HCEC 1CT (cell line): ENCODE data around the gene CLINT1.
"Not testable (repeated sequence)": the region's sequence is repeated elsewhere in the genome, so short reads cannot be mapped to it uniquely, and the experiment has no call there.

Source experiments
- DNase-seq: peaks from one replicate; pipeline ENCODE4 v3.0.0-alpha.2; 2017

The CLINT1 gene

DNA sequence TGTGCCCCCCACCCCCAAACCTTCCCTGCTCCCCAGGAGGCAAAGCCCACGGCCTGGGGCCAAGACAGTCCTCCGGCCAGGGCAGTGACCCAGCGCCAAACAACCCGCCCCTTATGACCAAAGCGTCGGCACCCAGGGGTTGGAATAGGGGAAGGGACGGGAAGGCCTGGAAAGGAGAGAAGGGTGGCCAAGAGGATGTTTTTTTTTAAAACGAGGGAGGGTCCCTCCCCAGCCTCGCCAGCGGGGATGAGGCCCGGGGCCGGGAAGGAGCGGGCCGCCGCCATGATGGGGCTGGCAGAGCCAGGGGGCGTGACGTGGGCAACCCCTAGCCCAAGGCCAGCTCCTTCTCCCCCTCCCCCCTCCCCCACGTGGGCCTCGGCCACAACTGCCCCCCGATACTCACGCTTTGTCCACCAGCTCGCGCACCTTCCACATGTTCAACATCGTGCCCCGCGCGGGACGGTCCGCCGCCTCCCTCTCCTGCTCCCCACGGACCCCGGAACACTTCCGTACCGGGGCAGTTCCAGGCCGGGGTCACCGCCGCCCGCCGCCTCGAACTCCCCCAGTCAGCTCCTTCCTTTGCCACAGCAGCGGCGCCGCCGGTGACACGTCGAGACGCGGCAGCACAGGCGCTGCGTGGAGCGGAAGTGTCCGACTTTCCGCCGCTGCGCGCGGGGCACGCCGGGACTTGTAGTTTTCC is at the start of gene CLINT1:
TSS of gene CLINT1 (minus strand) at position 619 of the 700 bp plus-strand sequence. CDS start at position 444, 175 bp downstream.
- DNase-seq = peak; percentile 84

DNA sequence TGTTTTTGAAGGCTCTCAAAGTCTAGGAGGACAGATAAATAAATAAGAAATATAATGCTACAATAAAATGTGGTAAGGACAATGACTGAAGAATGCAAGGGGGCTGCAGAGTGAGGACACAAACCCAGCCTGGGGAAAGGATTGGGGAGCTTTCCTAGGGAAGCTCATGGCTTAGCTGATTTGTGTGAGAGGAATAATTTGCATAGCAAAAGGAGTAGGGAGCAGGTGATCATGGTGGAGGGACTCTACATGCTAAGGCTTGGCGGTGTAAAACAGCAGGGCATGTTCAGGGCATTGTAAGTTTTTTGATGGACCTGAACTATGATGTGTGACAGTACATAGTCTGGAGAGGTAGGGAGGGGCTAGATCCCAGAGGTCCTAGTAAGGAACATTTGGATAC is 49.5 kb upstream of the CLINT1 start:
- DNase-seq = no peak

DNA sequence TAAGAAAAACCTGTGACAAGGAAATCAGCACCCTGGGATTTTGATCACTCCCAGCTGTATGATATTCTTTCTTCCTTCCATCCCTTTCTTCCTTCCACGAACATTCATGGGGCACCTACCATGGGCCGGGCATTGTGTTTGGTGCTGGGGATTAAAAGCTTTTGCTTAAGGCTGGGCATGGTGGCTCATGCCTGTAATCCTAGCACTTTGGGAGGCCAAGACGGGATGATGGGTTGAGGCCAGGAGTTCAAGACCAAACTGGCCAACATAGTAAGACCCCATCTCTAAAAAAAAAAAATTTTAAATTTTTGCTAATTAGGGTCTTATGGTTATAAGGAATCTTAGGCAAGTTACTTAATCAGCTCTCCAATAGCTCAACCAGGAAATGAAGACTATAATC is 48.5 kb upstream of the CLINT1 start:
- DNase-seq = no peak

DNA sequence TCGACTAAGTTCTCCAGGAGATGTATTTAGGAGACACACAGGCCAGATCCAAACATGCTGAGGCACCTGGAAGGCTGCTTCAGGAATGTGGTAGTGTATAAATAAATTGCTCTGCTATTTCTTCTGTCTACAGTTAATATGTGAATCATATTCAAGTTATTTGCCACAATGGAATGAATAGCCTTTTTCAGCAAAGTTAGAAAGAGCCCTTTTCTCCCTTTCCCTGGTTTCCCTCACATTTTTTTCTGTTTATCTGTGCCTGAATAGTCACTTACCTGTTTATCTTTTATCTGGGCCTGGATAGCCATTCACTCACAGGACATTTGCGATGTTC is 44.1 kb upstream of the CLINT1 start:
- no peak for DNase-seq

DNA sequence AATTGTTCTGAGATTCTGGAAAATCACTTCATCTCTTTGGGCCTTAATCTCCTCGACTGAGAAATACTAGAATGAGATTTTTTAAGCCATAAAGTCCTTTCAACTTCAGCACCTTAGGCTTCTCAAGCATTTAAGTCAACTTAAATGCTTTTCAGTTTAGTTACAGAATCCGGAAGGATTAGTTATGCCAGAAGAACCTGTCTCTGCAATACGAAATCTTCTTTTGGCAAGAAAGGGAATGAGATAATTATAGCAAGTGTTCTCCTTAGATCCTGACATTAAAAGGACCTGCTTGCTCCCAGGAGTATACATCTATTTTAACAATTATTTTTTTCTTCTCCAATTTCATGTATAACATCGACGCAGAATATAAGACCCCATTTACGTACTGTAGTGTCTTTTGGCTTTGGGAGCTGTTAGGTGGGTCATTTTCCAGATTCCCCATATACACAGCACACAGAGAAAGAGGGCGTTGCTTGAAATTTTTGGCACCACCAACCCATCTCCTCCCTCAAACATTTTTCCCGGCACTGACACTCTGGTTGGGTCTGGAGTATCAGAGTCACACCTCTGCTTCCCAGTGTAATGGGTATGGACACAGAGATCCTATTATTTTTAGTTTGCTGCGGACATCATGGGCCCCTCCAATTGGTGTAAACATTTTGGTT is 43.6 kb upstream of the CLINT1 start:
- no peak for DNase-seq

DNA sequence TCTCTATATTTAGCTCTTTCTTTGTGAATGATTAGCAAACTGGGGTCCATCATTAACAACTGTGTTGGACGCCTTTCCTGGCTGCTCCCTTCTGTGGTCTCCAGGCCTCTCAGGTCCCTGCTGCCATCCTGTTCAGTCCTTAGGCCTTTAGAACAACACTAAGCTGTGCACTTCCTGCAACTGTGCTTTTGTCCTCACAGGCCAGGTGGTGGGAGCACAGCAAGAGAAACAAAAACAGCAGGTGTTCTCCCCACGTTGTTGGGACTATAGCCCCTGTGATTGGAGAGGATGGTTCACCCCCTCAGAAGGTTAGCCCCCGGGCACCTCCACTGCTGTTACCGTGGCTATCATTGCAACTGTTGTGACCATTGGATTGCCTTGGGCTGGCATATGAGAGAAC is 41.7 kb upstream of the CLINT1 start:
- DNase-seq = no peak

DNA sequence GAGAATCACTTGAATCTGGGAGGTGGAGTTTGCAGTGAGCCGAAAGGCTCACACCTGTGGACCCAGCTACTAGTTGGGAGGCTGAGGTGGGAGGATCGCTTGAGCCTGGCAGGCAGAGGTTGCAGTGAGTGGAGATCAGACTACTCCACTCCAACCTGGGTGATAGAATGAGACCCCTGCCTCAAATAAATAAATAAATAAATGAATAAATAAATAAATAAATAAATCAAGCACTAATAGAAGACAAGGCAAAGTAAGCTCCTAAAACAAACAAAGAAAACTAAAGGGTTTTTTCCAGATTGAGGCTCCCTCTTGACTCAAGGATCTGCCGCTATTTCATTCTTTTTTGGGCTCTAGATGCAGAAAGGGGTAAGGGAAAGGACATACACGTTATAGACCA is 34.7 kb upstream of the CLINT1 start:
- no peak for DNase-seq

DNA sequence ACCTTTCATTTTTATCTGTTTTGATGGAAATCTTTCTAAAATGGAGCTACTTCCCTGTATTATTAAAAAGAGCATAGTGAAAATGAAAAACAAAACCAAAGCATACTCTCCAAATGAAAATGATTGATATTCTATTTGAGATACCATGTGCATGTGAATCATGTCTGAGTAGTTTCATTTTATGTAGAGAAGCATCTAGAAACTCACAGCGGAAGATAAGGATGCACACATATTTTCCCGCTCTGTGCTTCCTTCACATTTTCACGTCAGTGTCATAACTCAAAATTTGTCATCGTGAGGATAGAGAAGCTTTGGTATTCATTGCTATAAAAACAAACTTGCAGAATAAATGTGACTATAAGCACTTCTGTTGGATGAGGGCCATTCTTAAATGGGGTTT is 34.0 kb upstream of the CLINT1 start:
- DNase-seq = no peak

DNA sequence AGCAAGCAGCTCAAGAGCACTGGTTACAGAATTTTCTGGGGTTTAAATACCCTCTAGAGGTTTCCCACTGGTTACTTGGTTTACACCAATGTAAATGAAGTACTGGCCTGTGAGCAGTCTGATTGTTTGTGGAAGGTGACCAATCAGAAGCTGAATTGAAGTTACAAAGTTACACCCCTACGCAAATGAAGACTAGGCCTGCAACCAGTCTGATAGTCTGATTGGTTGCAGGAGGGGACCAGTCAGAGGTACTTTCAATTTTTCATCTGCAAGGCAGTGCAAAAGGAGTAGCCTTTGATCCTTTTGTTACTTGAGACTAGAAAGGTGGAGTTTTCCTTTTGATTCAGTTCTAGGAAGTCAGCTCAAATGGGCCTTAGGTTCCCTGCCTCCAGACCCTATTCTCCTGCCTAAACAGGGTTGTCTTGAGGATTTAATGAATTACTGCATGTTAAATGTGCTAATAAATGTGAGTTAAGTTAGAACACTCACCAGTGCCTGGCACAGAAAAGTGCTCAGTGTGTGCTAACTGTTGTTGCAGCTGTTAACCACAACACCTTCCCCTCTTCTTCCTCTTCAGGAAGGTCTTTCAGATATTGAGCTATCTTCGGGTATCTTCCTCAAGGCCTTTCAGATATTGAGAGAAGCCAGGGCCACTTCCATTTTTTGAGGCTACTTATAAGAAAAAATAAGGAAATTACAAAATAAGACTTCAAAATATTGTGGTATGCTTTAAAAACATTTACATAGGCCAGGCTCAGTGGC is 32.1 kb upstream of the CLINT1 start:
- no peak for DNase-seq

DNA sequence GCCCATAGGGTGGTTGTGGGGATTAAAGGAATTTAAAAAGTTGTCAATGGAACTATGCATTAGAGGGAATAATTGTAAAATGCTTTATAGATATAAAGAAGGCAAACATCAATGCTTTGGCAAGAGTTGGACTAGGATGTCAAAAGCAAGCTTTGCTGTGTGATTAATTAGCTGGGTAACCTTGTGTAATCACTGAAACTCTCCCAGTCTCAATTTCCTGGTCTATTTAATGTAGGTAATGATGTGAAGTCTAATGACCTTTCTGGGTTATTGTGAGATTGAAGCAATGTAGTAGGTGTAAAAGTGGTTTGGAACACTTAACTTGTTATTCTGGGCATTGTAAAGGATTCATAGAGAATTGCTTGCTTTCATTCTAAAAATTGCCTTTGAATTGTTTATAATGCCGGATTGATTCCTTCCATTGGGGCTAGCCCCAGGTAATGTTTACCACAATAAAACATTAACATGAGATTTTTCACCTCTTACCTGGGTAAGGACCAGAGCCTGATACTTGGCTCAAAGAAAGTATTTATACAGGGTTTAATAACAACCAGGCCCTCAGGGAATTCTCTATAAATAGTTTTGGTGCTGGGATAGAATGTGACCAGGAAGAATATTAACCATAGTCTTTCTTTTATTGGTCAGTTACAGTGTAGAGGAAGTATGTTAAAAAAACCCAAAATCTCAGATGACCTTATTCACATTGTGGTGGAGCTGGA is 30.0 kb upstream of the CLINT1 start:
- DNase-seq = no peak

DNA sequence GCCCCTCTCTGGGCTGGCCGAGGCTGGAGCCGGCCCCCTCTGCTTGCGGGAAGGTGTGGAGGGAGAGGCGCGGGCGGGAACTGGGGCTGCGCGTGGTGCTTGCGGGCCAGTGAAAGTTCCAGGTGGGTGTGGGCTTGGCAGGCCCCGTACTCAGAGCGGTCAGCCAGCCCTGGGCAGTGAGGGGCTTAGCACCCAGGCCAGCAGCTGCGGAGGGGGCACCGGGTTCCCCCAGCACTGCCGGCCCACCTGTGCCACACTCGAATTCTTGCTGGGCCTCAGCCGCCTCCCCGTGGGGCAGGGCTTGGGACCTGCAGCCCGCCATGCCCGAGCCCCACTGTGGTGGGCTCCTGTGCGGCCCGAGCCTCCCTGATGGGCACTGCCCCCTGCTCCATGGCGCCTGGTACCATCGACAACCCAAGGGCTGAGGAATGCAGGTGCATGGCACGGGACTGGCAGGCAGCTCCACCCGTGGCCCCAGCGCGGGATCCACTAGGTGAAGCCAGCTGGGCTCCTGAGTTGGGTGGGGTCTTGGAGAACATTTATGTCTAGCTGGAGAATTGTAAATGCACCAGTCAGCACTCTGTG is 27.9 kb upstream of the CLINT1 start:
- DNase-seq = no peak

DNA sequence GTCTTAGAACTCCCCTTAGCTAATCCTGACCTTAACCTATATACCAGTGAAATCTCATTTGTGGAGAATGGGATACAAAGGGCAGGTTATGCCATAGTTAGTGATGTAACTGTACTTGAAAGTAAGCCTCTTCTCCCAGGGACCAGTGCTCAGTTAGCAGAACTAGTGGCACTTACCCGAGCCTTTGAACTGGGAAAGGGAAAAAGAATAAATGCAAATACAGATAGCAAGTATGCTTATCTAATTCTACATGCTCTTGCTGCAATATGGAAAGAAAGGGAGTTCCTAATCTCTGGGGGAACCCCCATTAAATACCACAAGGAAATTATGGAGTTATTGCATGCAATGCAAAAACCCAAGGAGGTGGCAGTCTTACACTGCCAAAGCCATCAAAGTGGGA is 26.1 kb upstream of the CLINT1 start:
- DNase-seq = not testable (repeated sequence)

DNA sequence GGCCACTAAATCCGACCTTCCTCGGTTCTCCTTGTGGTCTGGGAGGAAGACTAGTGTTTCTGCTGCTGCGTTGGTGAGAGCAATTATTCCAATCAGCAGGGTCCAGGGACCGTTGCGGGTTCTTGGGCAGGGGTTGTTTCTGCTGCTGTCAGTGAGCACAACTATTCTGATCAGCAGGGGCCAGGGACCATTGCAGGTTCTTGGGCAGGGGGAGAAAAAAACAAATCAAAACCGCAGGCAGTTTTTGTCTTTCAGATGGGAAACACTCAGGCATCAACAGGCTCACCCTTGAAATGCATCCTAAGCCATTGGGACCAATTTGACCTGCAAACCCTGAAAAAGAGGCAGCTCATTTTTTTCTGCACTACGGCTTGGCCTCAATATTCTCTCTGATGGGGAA is 22.6 kb upstream of the CLINT1 start:
- not testable (repeated sequence) for DNase-seq

DNA sequence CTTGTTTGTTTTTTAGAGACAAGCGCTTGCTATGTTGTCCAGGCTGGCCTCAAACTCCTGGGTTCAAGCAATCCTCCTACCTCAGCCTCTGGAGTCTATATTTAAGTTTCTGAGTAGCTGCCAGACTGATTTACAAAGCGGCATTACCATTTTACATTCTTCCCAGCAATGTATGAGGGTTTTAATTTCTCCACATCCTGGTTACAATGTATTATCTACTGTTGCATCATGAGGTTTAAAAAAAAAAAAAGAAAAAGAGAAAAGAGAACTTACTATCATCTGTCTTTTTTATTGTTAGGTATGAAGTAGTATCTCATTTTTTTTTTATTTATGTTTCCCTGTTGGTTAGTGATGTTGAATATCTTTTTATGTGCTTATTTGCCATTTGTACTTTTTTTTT is 18.9 kb upstream of the CLINT1 start:
- DNase-seq = no peak

DNA sequence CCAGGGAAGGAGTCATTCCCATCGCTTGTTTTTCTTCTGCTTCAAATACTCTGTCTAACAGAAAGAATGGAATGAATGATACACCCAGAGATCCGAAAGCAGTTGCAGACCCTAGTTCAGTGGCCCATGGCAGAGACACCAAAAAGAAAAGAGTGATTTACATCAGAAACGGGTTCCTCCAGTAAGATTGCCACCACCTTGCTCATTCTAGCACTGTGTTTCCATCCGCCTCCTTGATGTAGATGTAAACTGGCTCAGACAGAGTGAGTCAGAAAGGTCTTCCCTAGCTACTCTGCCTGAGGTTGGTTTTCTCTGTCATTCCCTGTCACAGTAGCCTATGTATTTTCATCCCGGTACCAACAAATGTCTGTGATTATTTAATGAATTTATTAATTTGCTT is 15.9 kb upstream of the CLINT1 start:
- no peak for DNase-seq

DNA sequence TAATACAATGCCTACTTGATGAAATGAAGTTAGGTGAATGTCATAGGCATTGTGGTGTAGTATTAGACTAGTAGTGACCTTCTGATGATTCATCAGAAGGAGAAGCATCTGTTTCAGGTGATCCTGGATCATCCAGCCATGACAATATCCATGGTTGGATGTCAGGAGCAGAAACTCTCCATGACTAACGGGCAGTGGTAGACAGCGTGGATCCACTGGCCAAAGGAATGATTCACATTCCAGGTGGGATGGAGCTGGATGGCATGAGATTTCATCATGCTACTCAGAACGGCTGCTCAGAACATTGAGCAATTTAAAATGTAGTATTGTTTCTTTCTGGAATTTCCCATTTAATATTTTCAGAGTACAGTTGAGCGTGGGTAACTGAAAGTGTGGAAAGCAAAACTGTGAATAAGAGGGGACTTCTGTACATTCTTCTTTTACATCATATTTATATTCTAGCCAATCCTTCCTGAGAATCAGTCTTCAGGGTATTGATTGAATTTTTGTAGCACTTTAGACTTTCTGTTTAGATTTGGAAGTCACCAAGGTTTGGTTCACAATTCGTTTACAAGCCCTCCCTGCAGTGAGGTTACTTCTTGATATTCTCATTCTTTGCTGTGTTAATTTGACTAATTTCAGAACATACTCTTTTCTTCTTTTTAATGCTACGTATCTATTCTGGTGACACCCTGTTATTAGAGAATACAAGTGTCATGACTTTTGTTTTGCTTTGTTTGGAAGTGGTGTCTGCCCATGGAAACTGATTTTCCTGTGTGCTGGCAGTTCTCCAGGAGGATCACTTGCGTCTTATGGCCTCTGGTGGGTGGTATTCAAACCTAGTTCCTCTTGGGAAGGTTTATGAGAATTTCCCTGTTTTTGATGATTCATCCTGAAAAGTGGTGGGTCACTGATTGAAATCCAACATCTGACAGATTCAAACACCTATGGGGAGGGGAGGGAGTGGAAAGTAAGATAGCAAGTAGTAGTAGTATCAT is 12.2 kb upstream of the CLINT1 start:
- peak; percentile 45 for DNase-seq

DNA sequence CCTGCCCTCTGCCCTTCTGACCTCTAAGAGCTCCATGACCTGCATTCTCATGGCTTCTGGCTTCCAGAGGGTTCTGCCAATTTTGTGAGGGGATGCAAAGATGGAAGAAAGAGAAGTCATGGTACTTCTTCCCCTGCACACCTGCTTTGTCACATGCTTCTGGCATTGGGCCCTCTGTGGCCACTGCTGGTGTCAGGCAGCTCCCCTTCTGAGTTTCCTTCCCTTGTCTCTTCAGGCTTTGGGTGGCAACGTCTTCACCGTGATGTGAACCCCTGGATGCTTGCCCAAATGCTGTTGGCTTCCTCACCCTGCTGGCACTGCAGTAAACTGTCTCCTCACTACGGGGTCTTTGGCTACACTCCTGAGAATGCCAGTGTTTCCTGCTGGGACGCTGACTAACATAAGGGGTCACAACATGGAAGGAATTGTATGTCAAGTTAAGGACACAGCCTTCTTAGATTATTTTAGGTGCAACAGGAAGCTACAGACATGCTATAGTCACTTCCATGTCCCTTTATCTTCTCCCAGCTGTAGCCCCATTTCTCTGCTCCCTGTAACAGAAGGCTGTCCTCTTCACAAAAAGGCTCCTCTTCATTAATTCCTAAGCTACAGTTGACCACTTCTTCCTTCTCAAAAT is 8.9 kb upstream of the CLINT1 start:
- no peak for DNase-seq

DNA sequence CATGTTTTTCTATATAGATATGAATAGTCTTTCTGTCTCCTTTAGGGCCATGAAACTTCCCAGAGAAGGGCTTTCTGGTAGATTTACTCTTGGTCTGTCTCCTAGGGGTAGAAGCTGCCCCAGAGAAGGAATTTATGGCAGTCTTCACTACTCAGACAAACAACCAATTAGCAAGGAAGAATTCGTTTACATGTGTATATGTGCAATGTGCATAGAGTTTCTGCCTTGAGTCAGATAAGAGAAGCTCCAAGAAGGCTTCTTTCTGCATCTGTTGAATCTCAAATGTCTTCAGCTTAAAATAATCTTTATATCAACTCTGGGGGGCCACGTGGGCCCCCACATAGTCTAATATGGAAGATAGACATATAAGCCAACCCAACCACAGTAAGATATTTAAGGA is 7.6 kb upstream of the CLINT1 start:
- no peak for DNase-seq

DNA sequence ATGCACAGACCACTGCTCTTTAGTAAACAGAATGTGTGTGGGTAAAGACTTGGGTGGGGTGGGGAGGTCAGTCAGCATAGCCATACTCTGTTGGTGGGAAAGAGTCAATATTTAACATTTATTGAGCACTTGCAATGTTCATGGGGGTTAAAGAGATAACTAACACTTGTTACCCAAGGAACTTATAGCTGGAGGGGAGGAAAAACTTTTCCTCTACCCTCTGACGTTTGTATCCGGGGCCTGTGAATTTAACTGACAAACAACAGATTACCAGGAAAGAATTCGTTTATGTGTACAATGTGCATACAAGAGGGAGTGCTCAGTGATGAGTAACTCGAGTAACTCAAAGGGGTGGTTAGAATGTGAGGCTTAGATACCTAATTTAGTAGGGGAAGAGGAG is 6.8 kb upstream of the CLINT1 start:
- peak; percentile 49 for DNase-seq

DNA sequence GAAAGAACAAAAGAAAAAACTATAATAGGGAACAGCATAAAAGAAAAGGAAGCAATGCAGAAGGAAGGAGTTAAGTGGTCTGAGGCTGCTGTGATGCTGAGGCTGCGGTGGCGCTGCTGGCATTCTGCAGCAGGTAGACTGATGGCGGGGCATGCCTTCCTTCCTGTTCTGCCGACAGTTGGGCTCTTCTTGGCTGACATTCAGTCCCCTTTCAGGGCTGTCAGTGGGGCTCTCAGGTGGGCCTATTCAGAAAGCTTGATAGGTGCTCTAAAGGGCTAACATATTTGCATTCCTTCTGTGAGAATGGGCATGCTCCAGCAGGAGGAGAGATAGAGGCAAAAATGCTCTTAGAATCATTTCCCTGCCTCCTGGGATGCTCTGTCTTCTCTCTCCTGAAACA is 5.1 kb upstream of the CLINT1 start:
- no peak for DNase-seq

DNA sequence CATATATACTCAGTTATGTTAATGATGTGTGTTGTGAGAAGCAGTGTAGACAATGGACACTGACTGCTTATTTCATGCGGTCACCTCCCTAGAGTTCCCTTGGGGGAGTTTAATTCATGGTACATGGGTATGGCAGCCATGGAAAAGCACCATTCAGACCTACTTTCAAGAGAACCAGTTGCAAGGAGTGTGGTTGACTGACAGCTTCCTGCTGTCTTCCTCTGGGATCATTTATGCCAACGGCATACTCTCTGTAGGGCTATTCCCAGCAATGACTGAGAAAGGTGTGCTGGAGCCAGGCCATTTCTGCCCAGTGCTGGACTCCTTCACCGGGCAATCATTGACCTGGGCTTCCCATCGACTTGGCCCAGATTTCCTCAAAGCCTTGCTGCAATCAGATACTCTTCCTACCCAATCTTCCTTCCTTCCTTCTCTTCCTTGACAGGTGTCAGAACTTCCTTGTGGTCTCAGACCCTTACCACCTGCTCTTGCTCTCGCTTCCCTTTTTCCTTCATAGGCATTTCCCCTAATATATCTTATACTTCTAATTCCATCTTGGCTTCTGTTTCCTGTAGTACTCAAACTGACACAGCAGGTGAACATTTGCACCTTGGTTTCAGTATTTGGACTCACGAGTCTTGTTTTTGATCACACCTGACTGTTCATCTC is 3.4 kb upstream of the CLINT1 start:
- DNase-seq = no peak
